ENCODE data around the gene UTP25.

- TF ChIP-seq CTCF (IDR thresholded peaks at IDR 0.05): no peak
- TF ChIP-seq POLR2A (IDR thresholded peaks at IDR 0.05): no peak
These were observed 68.6 kb downstream of the UTP25 start for GRCh38 chr1:209896346-209896745.
